NCI-H2029 (cell line): ENCODE results near the gene TPPP.
A peak's percentile ranks its signal among the peaks of the same experiment; 100 is the strongest.
"Not testable (repeated sequence)": the region's sequence is repeated elsewhere in the genome, so short reads cannot be mapped to it uniquely, and the experiment has no call there.

Experiments used
- DNase-seq: peaks from one replicate; lab custom pipeline; 2025; lab: John Stamatoyannopoulos, UW

Gene TPPP

DNA sequence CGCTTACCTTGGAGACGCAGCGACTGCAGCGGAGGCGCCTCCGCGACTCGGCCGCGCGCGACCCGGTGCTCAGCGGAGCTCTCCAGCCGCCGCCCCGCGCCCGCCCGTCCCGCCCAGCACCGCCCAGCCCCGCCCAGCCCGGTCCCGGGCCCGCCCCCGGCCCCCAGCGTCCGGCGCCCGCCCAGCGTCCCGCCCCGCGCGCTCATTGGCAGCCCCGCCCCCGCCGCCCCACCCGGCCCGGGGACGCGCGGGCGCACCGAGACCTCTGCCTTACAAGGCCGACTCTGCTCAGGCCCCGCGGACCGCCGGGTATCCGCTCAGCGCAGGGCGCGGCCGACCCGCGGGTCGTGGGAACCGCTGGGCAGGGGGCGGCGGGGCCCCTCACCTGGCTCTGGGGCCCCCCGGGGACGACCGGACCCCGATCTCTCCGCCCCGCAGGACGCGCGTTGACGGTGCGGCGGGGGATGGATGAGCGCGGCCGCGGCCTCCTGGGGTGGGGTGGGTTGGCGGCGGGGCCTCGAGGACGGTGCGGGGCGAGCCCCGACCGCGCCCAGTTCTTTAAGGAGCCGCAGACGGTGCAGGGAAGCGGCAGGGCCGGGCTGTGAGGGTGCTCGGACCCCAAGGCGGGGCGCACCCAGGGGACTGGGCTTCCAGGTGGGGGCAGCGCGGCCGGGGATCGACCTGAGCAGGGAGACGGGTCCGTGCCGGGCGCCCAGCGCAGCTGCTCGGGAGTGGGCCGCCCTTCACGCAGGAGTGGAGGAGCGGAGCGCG, at the start of gene TPPP:
TSS of gene TPPP (minus strand) at position 82 of the 771 bp plus-strand sequence. CDS start 15,292 bp downstream, outside the sequence.
- DNase-seq, result peak; percentile 53

DNA sequence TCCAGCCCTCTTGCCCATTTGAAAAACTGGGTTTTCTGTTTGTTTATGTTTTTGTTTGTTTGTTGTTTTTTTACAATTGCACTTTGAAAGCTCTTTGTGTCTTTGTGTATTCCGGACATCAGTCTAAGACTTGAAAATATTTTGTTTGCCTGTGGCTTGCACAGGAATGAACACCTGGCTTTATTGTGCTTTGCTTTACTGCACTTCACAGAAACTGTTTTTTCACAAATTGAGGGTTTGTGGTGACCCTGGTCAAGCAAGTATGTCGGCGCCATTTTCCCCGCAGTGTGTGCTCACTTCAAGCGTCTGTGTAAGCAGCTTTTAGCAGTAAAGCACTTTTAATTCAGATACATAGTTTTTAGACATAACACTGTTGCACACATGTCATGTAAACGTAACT, 49.1 kb upstream of the TPPP start:
- not testable (repeated sequence) for DNase-seq

DNA sequence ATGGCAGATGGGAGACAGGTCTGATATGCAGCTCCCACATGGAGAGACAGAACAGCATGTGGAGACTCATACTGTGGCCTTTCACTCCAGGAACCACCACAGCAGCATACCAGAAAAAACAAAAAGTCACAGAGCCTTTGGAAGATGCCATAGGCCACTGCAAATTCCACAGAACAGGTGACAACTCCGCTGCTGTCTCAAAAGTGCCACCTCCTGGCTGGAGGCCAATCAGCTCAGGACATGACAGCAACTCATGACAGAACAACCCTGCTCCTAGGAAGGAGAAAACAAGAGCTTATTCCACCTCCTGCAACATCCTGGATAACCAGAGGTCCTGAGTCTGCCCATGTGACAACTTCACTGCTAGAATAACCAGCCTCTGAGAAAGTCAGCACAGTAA, 41.0 kb upstream of the TPPP start:
- not testable (repeated sequence) for DNase-seq

DNA sequence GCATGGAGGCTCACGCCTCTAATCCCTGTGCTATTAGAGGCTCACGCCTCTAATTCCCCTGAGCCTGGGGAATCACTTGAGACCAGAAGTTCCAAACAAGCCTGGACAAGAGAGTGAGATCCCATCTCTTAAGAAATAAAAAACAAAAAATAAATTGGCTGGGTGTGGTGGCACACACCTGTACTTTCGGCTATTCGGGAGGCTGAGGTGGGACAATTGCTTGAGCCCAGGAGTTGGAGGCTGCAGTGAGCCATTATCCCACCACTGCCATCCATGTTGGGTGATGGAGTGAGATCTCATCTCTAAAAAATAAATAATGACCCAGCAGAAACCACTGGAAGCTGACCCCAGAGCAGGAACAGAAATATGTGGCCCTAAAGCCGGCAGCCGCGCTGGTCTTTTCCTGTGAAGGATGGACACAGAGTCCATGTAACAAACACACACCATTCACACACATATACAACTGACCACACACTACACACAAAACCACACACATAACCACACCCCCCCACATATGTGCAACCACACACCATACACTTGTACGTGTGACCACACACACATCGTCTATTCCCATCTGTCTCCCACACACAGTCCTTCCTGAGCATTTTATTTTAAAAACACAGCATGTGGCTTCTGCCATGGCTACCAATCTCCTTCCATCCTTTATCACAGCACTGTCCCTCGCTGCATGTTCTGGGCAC, 39.8 kb upstream of the TPPP start:
- not testable (repeated sequence) for DNase-seq

DNA sequence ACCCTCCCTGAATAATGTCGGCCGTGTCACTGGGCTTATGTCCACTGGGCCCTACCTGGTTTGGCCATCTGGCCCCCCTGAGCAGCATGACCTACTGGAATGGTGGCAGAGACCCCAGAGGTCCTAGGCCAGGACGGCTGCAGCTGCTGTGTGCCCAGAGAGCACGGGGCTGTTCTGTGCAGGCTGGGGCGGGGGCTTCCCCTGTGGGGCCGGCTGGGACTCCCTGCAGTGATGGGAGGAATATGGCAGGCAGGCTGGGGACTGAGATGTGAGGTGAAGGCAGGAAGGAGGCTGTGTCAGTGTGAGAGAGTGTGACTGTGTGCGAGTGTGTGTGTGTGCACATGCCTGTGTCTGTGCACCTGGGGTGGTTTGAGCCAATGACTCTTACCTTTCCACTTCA, 36.1 kb upstream of the TPPP start:
- DNase-seq, result not testable (repeated sequence)

DNA sequence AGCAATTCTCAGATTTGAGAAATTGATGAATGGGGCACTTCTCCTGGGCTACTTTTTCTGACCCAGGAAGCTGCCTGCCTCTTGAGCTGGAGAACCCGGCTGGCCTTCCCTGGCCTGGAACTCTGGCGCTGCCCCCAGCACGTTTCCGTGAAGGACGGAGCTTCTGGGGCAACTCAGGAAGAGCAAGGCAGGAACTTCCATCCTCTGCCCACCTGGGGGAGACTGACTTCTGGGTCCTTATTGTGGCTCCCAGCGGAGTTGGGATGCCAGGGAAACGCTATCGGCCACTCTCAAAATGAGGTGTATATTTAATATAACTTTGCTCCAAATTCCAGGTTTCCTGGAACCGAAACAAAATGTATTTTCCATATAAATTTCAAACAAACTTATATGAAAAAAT, 33.9 kb upstream of the TPPP start:
- DNase-seq, result not testable (repeated sequence)

DNA sequence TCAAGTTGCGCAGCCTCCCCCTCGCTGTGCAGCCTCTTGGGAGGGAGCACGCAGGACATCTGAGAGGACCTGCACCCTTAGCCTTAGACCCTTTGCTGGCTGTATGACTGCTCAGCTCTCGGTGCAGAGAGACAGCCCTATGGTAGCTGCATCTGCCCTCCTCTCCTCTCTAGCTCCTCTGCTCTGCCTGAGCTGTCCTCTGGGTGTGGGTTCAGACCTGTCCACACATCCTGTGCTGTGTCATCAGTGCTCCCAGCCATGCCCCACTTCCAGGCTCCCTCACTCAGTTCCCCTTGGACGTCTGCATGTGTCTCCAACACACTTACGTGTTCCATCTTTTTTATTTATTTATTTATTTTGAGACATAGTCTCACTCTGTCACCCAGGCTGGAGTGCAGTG, 30.7 kb upstream of the TPPP start:
- DNase-seq, result not testable (repeated sequence)

DNA sequence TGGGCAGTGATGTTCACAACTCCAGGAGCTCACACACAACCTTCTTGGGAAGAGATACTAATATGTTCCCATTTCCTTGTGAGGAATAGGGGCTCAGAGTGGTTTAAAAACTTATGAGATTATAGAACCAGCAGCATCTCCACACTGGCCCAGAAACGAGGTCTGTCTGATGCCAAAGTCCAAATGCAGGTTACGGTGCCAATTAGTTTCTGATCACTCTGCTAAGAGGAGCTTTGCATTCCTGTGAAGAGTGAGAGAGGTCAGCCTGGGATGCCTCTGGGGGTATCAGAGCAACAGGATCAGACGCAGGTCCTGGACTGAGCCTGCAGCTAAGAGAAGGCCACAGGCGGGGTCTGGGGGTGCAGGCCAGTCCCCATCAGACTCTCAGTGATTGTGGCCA, 30.2 kb upstream of the TPPP start:
- not testable (repeated sequence) for DNase-seq

DNA sequence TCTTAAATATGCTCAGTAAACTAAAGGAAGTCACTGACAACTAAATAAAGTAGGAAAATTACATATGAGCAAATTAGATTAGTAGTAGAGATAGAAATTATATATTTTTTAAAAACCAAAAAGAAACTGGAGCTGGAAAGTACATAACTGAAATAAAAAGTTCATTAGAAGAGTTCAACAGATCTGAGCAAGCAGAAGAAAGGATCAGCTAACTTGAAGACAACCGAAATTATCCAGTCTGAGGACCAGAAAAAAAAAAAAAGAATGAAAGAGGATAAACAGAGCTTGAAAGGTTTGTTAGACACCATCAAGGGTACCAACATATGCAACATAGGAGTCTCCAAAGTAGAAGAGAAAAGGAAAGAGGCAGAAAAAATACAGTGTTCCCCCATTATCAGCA, 26.2 kb upstream of the TPPP start:
- not testable (repeated sequence) for DNase-seq

DNA sequence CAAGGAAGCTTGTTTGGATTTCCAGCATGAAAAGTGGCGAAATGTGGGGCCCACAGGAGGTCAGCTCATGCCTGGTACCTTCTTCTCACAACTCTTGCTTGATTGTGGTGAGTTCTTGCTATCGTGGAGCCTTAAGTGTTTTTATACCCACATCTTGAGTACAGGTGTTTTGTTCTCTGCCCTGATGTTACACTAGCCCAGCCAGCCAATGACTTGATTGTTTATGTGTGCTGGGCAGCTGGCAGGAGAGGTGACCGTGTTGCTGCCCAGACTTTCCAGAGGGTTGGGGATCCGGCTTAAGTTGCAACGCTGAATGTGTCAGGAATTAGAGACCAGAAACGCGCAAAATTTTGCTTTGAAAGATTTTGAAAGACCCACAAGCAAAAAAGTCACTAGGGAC, 24.0 kb upstream of the TPPP start:
- DNase-seq, result no peak

DNA sequence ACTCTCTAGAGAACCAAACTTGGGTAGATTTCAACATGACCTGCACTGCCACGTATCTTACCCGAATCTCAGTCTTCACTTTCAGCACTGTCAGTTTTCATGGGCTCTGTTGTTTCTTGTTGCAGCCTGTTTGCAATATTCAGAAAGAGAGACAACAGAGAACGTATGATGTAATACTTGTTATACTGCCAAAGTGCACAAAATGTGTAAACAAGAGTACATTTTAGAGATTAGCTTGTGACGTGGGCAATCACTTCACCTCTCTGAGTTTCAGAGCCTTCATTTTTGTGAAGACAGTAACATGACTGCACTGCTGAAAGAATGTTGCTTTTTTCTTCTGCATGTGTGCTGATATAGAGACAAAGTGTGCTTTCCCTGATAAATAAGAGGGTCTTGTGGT, 23.6 kb upstream of the TPPP start:
- peak; percentile 53 for DNase-seq

DNA sequence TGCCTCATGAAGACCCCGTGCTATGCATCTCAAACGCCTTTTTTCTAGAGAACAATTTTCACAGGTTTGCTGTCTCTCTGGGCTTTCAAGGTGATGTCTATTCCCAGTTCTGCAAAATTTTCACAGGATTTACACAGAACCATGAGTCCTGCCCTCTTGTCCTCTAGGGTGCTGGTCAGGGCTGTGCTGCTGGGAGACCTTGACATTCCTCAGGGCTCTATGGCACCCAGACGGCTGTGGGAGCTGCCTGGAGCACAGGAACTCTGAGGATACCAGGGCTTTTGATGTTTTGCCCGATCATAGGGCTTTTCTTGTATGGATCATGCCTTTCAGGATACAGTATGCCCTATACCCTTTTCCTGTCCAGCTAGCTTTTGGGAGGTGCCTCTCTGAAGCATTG, 22.5 kb upstream of the TPPP start:
- not testable (repeated sequence) for DNase-seq

DNA sequence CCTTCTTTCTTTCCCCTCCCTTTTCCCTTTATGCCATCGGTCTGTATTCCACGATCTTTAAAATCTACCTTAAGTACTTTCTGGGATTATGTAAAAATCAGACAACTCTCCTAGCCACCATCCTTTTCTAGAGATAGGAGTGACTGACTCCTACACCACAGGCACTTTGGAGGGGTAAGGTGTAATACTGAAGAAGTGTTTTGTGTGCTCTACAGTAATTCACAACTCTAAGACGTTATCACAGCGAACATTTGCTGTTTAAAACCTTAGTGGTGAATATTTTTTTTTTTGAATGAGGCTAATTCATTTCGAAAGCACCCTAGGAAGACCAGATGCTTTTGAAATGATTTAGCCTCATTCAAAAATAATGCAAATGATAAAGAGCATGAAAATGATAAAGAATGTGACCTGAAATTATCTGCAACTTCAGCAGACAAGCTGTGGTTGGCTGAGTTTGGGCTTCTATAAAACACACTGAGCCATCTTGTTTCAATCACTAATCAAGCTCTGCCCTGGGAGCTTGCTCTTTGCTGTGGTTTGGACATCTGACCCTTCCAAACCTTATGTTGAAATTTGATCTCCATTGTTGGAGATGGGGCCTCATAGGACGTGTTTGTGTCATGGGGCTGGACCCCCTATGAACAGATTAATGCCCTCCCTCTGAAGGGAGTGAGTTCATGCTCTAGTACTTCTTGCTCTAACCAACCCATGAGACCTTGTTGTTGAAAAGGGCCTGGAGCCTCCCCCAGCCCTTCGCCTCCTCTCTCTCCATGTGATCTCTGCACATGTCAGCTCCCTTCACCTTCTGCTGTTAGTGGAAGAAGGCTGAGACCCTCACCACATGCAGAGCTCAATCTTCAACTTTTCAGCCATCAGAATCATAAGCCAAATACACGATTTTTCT, 21.3 kb upstream of the TPPP start:
- not testable (repeated sequence) for DNase-seq

DNA sequence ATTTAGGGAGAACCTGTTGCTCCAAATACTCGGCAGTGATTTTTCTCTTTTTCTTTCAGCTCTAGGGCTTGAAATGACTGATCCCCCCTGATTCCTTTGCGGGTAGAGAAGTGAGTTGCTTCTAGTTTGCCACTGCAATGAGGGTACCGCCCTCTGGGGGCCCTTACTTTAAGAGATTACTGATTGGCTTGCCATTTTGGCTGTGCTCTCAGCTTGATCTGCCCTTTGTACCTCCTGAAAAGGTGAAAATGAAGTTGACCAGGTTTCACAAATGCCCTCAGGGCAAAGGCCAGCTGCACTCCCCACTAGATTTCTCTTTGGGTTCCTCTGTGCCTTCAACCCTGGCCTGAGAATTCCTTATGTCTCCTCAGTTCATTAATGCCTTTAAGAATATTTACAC, 20.5 kb upstream of the TPPP start:
- not testable (repeated sequence) for DNase-seq

DNA sequence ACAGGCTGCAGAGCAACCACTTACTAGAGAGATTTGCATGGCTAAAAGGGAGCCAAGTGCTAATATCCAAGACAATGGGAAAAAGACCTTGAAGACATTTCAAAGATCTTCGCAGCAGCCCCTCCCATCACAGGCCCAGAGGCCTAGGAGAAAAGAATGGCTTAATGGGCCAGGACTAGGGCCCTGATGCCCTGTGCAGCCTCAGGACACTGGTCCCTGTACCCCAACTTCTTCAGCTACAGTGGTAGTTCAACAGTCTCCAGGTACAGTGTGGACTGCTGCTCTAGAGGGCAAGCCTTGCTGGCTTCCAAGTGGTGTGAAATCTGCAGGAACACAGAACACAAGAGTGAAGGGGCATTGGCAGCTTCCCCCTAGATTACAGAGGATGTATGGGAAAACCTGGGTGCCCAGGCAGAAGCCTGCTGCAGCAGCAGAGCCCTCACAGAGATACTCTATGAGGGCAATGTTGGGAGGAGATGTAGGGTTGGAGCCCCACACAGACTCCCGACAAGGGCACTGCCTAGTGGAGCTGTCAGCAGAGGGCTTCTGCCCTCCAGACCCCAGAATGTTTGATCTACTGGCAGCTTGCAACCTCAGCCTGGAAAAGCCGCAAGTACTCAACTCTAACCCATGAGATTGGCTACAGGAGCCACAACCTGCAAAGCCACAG, 15.8 kb upstream of the TPPP start:
- not testable (repeated sequence) for DNase-seq

DNA sequence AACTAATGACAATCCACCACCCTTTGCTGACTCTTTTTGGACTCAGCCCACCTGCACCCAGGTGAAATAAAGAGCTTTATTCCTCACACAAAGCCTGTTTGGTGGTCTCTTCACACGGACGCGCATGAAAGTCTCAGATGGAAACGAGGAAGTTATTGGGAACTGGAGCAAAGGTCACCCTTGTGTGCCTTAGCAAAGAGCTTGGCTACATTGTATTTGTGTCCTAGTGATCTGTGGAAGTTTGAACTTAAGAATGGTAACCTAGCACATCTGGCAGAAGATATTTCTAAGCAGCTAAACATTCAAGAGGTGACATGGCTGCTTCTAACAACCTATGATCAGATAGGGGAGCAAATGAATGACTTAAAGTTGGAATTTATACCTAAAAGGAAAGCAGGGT, 15.2 kb upstream of the TPPP start:
- not testable (repeated sequence) for DNase-seq

DNA sequence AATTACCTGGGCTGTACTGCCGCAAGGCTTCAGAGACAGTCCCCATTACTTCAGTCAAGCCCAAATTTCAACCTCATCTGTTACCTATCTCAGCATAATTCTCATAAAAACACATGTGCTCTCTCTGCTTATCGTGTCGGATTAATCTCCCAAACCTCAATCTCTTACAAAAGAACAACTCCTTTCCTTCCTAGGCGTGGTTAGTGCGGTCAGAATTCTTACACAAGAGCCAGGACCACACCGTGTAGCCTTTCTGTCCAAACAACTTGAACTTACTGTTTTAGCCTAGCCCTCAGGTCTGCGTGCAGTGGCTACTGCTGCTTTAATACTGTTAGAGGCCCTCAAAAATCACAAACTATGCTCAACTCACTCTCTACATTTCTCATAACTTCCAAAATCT, 13.0 kb upstream of the TPPP start:
- DNase-seq, result not testable (repeated sequence)

DNA sequence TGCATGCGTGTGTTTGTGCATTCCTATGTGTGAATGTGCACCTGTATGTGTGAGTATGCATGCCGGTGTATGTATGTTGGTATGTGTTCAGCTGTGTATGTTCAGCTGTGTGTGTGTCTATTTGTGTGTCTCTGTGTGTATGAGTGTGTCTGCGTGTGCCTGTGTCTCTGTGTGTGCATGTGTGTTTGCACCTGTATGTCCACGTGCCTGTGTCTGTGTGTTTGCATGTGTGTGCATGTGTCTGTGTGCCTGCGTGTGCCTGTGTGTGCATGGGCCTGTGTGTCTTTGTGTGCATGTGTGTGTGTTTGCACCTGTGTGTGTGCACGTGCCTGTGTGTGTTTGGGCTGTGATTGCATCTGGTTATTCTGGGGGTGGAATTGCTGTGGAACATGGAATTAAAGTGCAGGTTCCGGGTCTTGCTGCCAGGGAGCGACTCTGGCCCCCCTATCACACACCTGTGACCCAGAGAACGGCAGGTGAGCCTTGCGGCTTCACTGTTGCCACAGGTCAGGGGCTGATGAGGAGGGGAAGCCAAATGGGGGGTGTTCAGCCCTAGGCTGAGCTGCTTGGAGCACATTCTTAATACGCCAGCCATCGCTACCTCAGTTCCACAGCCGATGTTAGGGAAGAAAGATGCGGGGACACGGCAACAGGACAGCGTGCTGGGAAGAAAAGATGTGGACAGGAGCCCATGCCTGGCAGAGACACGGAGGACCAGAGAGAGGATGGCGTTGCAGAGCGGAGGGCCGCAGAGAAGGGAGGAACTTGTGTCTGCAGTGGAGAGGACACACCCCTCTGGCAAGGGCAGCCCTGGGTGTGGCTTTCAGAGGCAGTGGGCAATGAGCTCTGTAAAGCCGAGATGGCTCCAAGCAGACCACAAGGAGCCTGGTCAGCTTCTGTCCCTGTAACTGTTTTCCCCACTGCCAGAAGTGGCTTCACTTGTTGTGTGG, 3.9 kb upstream of the TPPP start:
- DNase-seq, result not testable (repeated sequence)

DNA sequence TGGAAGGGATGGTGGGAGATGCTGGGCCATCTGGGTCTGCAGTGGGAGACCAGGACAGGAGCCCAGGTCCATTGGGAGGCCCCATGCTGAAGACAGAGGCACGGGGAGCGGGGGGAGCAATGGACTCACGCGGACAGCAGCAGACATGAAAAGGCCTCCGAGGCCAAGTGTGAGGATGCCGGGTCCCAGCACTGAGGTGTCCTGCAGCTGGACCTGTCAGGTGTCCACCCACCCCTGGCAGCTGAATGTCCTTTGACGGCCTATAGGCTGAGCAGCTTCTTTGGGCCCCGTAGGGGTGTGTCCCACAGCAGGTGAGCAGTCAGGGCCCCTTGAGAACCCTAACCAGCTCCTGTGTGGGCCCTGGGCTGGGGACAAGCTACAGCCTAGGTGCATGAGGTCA, 3.0 kb upstream of the TPPP start:
- not testable (repeated sequence) for DNase-seq

DNA sequence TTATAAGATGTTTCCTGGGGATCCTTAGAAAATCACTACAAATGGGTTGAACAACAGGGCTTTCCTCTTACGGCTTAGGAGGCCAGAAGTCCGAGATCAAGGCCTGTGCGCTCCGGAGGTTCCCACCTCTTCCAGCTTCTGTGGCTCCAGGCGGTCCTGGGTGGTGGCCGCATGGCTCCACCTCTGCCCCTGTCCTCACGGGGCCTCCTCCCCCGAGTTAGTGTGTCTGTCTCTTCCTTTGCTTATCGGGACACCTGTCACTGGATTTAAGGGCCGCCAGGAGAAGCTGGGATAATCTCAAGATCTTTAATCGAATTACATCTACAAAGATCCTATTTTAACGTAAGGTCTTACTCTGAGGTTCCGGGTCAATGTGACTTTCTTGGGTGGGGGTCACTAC, 2.3 kb upstream of the TPPP start:
- DNase-seq, result not testable (repeated sequence)

DNA sequence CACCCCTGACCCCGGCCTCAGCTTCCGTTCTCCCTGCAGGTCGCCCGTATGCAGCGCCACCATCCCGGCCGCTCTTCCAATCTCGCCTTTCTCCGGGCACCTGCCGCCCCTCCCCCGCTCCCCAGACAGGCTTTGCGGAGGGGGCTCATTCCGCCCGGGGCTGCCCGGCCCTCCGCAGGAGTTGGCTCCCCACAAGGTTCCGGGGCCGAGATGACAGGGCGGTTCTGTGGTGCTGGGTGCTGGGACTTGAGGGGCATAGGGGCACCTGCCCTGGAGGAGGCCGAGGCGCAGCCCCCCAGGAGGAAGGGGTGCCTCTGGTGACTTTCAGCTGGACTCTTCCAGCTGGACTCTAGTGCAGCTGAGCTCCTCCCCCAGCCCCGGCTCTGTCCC, 885 bp upstream of the TPPP start:
- not testable (repeated sequence) for DNase-seq
